Loucy (cell line): ENCODE results near the gene MYBBP1A.

ENCODE experiments used
- H2AFZ ChIP-seq: fragments of 200-600 bp; sonication (generic); 2 replicates; pipeline ENCODE4 v1.6.0; 2016; ENCODE audit warnings: antibody characterized with exemption, mild to moderate bottlenecking, low read length, moderate library complexity
- H3F3A ChIP-seq: fragments of 200-600 bp; 2 replicates; pipeline ENCODE4 v1.6.0; 2016; ENCODE audit warnings: antibody characterized with exemption, low read depth, mild to moderate bottlenecking
- H3K27me3 ChIP-seq: fragments of 200-600 bp; sonication (generic); 2 replicates; pipeline ENCODE4 v1.6.1; 2014; ENCODE audit warnings: low read length, mild to moderate bottlenecking; ENCODE audit not compliant: insufficient read depth, poor library complexity, severe bottlenecking
- H3K36me3 ChIP-seq: fragments of 200-600 bp; sonication (generic); 2 replicates; pipeline ENCODE4 v1.6.1; 2016; ENCODE audit warnings: low read length; ENCODE audit not compliant: insufficient read depth
- H3K4me1 ChIP-seq: fragments of 200-600 bp; sonication (generic); 2 replicates; pipeline ENCODE4 v1.5.1; 2014; ENCODE audit warnings: low read length, mild to moderate bottlenecking; ENCODE audit not compliant: insufficient read depth, poor library complexity, severe bottlenecking
- H3K4me2 ChIP-seq: fragments of 200-600 bp; sonication (generic); 2 replicates; pipeline ENCODE4 v1.6.0; 2014; ENCODE audit warnings: antibody characterized with exemption, low read length, low read depth, mild to moderate bottlenecking; ENCODE audit not compliant: poor library complexity, severe bottlenecking
- H3K4me3 ChIP-seq: fragments of 200-600 bp; sonication (generic); 2 replicates; pipeline ENCODE4 v1.5.1; 2014; ENCODE audit warnings: low read length, mild to moderate bottlenecking, mixed read lengths; ENCODE audit not compliant: poor library complexity, severe bottlenecking
- H3K79me2 ChIP-seq: fragments of 200-600 bp; sonication (generic); 2 replicates; pipeline ENCODE4 v1.6.1; 2014; ENCODE audit warnings: low read length; ENCODE audit not compliant: insufficient read depth
- H3K9ac ChIP-seq: fragments of 200-600 bp; sonication (generic); 2 replicates; pipeline ENCODE4 v1.6.0; 2014; ENCODE audit warnings: mild to moderate bottlenecking, low read depth, low read length, moderate library complexity; ENCODE audit not compliant: poor library complexity, severe bottlenecking
- H3K9me2 ChIP-seq: fragments of 200-600 bp; sonication (generic); replicated peaks from 2 replicates; pipeline ENCODE4 v1.6.1; 2016; ENCODE audit warnings: low read depth, low read length, mixed read lengths
- H3K9me3 ChIP-seq: fragments of 200-600 bp; sonication (generic); 2 replicates; pipeline ENCODE4 v1.6.1; 2014; ENCODE audit warnings: mild to moderate bottlenecking, antibody characterized with exemption, low read length, low read depth; ENCODE audit not compliant: insufficient read depth
- H4K20me1 ChIP-seq: fragments of 200-600 bp; sonication (generic); 2 replicates; pipeline ENCODE4 v1.6.0; 2014; ENCODE audit warnings: antibody characterized with exemption, low read length, mild to moderate bottlenecking; ENCODE audit not compliant: insufficient read depth, poor library complexity, severe bottlenecking
- EZH2phosphoT487 ChIP-seq: fragments of 200-600 bp; IDR thresholded peaks from 2 replicates; pipeline ENCODE4 v1.6.1; 2018; ENCODE audit warnings: antibody characterized with exemption, mild to moderate bottlenecking, moderate library complexity, borderline replicate concordance
- TF ChIP-seq, protein P1 (sequence below): fragments of 200-600 bp; sonication (generic); conservative IDR thresholded peaks from 2 replicates; pipeline ENCODE4 v1.5.1; 2014; ENCODE audit warnings: mild to moderate bottlenecking, antibody characterized with exemption, low read length

Gene MYBBP1A

DNA sequence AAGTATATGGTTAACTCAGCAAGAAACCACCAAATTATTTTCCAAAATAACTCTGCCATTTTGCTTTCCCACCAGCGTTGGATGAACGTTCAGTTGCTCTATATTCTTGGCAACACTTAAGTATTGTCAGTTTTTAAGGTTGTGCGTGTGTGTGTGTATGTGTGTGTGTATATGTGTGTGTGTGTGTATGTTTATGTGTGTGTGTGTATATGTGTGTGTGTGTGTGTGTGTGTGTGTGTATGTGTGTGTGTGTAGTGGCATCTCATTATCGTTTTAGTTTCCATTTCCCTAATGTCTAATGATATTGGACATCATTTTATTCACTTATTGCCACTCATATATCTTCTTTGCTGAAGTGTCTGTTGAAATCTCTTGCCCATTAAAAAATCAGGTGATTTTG lies 17.9 kb upstream of the MYBBP1A start:
- H3K36me3 ChIP-seq = no peaks in the 10 kb centered on the region
- H3K9ac ChIP-seq = no peak overlapping the region
- TF ChIP-seq, protein P1, sequence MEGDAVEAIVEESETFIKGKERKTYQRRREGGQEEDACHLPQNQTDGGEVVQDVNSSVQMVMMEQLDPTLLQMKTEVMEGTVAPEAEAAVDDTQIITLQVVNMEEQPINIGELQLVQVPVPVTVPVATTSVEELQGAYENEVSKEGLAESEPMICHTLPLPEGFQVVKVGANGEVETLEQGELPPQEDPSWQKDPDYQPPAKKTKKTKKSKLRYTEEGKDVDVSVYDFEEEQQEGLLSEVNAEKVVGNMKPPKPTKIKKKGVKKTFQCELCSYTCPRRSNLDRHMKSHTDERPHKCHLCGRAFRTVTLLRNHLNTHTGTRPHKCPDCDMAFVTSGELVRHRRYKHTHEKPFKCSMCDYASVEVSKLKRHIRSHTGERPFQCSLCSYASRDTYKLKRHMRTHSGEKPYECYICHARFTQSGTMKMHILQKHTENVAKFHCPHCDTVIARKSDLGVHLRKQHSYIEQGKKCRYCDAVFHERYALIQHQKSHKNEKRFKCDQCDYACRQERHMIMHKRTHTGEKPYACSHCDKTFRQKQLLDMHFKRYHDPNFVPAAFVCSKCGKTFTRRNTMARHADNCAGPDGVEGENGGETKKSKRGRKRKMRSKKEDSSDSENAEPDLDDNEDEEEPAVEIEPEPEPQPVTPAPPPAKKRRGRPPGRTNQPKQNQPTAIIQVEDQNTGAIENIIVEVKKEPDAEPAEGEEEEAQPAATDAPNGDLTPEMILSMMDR = no peak
- no peak for TF ChIP-seq EZH2phosphoT487
- no peak overlapping the region for H3K4me3 ChIP-seq
- H3K9me3 ChIP-seq = no peaks in the 10 kb centered on the region
- no peaks in the 10 kb centered on the region for H4K20me1 ChIP-seq
- no peaks in the 10 kb centered on the region for H3K27me3 ChIP-seq
- no peaks in the 10 kb centered on the region for H3F3A ChIP-seq
- H3K4me2 ChIP-seq = no peak overlapping the region
- no peaks in the 10 kb centered on the region for H3K9me2 ChIP-seq
- H3K4me1 ChIP-seq = peaks cover 10% of the 10 kb centered on the region
- no peak overlapping the region for H2AFZ ChIP-seq
- H3K79me2 ChIP-seq = no peaks in the 10 kb centered on the region

DNA sequence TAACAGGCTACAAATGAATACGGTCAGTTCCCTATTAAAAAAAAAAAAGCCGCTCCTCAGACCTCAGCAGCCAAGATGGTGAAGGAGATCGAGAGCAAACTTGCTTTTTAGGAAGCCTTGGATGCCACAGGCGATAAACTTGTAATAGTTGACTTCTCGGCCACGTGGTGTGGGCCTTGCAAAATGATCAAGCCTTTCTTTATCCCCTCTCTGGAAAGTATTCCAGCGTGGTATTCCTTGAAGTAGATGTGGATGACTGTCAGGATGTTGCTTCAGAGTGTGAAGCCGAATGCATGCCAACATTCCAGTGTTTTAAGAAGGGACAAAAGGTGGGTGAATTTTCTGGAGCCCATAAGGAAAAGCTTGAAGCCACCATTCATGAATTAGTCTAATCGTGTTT lies 16.9 kb upstream of the MYBBP1A start:
- Histone ChIP-seq H3K9me2 (no peaks in the 10 kb centered on the region), H3K79me2 (no peaks in the 10 kb centered on the region), H3K4me3 (no peak overlapping the region), H3K9me3 (no peaks in the 10 kb centered on the region), H3K36me3 (no peaks in the 10 kb centered on the region), H3K9ac (no peak overlapping the region), H2AFZ (no peak overlapping the region), H3F3A (no peaks in the 10 kb centered on the region), H4K20me1 (no peaks in the 10 kb centered on the region), H3K27me3 (no peaks in the 10 kb centered on the region), H3K4me2 (no peak overlapping the region), H3K4me1 (peaks cover 10% of the 10 kb centered on the region)
- TF ChIP-seq, protein P1 = no peak
- TF ChIP-seq EZH2phosphoT487 = no peak

DNA sequence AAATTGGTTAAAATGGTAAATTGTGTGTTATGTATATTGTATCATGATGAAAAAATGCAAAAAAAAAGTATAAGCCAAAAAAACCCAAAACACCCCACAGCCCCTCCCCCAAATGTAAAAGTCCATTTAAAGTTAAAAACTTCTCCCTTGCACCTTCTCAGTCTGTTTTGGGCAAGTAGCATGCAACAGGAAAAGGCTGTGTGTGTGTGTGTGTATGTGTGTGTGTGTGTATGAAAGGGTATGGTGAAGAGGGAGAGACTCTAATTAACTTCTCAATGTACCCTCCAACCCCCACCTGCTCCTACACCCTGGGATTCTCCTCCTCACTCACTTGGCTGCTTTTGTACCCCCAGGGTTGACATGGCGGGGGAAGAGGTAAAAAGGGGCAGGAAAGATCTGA lies 14.4 kb upstream of the MYBBP1A start:
- Histone ChIP-seq H3F3A (no peaks in the 10 kb centered on the region), H3K27me3 (no peaks in the 10 kb centered on the region), H3K4me1 (peaks cover 14% of the 10 kb centered on the region), H2AFZ (no peak overlapping the region), H3K4me2 (peak overlapping the region; percentile 10), H3K9ac (no peak overlapping the region), H3K9me3 (no peaks in the 10 kb centered on the region), H3K79me2 (no peaks in the 10 kb centered on the region), H3K36me3 (no peaks in the 10 kb centered on the region), H4K20me1 (no peaks in the 10 kb centered on the region), H3K9me2 (no peaks in the 10 kb centered on the region), H3K4me3 (no peak overlapping the region)
- TF ChIP-seq EZH2phosphoT487 = no peak
- TF ChIP-seq, protein P1 = no peak
